HG02840 (cell line): ENCODE results near the gene TOX4.
"Not testable (repeated sequence)": the region's sequence is repeated elsewhere in the genome, so short reads cannot be mapped to it uniquely, and the experiment has no call there.

Experiments
- ATAC-seq: cut with Tn5 transposase; IDR thresholded peaks from one replicate; pipeline ENCODE4 v1.9.1; 2021; ENCODE audit warnings: mild to moderate bottlenecking, moderate library complexity, moderate number of reproducible peaks; ENCODE audit not compliant: unreplicated experiment, low FRiP score

TOX4 gene

DNA sequence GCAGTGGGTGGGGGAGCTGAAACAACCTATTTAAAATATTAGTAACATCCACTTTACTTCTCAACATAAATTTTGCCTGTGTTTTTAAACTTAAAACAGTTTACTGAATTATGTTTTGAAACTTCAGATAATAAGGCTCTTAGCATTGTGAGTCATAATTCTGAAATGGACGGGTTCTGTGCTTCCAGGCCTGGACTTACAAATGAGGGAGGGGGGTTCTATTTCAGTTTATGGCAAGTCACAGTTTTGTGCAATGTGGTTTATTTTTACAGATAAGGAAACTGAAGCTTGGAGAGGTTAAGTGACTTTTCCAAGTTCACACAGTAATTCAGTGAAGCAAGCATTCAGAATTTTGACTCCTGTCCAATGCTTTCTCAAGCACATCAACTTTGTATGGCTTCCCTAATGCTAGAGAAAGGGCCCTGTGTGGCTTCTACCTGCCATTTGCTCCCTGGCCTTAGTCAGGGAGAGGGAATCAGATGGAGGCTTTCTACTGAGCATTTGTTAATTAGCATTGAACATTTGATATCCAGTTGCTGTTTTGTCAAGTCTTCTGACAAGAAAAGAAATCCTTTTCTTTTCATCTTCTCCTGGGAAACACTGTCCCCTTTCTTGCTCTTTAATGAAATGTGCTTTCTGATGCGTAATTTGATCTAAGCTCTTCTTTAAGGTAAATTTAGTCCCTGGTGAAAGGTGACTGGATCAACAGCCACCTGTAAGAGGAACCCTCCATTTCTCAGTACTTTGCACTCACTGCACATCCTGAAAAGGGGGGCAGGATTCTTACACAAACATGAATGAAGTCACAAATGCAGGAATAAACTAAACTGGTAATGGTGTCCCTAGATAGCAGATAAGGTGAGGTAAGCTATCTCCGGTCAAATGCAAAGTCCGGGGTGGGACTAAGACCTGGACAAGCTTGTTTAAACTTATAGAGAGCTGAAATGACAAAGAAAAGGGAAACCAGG is 51.7 kb downstream of the TOX4 start:
- ATAC-seq = no peak

DNA sequence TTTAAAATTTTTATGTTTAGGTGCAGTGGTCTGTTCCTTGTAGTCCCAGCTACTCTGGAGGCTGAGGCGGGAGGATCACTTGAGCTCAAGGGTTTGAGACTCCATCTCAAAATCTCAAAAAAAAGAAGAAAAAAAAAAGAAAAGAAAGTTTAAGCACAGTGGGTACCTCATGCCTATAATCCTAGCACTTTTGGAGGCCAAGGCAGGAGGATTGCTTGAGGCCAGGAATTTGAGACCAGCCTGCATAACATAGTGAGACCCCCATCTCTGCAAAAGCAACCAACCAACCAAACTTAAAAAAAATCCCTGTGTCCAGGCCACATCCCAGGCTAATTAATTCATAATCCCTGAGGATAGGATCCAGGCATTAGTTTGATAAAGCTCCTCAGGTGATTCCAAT is 52.5 kb downstream of the TOX4 start:
- ATAC-seq = no peak

DNA sequence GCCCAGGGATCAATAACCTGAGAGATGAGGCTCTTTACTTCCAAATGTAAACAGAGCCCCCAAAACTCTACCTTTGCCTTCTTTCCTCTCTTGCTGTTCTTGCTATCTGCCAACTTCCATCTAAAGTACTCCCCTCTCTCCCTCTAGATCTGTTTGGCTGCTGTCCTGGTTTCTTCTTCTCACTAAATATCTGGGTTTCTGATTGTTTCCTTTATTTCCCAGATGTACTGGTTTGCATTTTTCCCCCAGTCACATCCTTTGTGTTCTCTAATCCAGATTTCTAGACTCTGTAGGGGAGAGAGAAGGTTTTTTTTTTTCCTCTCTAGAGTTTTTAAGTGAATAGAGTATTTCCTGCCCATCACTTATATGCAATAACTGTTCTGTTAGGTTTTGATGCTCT is 56.3 kb downstream of the TOX4 start:
- no peak for ATAC-seq

GRCh38 chr14:21534576-21534975 is 57.6 kb downstream of the TOX4 start:
- no peak for ATAC-seq

- no peak for ATAC-seq
Observed at GRCh38 chr14:21535545-21536417, 58.8 kb downstream of the TOX4 start.

- no peak for ATAC-seq
Observed at GRCh38 chr14:21536418-21537089, 59.6 kb downstream of the TOX4 start.

DNA sequence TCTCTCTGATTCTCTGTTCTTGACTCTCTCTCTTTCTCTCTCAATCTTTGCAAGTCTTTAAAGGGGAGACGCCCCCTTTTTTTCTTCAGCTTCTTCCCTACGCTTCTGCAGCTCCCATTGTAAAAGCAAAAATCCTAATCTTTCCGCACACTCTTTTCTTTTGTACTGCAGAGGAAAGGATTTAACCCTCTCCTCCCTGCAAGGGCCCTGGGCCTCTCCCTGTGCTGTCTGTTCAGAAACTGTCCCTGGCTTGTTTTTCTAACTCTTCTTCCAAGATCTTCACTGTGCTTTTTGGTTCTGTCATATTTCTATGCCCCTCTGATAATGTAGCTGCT is 60.1 kb downstream of the TOX4 start:
- no peak for ATAC-seq

DNA sequence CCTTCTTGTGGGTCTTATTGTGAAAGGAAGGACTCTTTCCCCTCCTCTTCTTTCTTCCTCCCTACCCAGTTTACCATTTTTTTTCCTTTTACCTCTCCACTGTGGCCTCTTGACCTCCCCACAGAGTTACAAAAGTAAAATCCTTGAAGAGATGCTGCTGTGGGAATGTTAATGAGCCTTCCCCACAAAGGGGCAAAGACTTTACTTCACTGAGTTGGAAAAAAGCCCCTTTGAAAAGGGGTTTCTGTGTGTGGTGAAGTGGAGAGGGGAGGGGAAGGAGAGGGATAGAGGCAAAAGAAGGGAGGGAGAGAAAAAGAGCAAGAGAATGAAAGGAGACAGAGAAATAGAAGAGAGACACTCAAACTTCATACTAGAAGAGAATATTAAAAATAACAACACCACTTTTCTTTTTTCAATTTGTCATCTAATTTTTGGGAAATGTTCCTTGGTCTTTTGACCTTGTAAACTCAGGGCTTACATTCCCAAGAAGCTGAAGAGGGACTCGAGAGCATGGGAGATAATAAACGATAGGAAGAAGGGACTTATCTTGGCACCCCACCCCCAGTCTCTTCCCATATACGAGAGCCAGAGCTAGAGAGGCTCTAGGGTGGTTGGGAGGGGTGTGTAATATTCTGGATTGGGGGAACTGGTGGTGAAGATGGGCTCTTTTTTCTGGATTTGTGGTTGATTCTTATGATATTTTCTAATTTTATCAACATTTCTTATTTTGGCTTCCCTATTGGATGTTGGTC is 62.4 kb downstream of the TOX4 start:
- no peak for ATAC-seq

GRCh38 chr14:21541413-21542074 is 64.5 kb downstream of the TOX4 start:
- ATAC-seq = no peak

- no peak for ATAC-seq
Observed at GRCh38 chr14:21543521-21543960, 66.5 kb downstream of the TOX4 start.

- ATAC-seq = no peak
Observed at GRCh38 chr14:21543963-21544362, 67.0 kb downstream of the TOX4 start.

DNA sequence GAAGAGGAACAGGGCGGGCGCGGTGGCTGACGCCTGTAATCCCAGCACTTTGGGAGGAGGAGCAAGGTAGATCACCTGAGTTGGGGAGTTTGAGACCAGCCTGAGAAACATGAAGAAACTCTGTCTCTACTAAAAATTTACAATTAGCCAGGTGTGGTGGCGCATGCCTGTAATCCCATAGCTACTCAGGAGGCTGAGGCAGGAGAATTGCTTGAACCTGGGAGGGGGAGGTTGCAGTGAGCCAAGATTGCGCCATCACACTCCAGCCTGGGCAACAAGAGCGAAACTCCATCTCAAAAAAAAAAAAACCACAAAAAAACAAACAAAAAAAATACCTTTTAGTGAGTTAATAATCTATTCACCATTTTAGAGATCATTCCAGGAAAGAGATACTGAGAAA is 67.6 kb downstream of the TOX4 start:
- ATAC-seq = not testable (repeated sequence)
